Measurements from ENCODE around the gene RNF181.
"Not testable (repeated sequence)": the region's sequence is repeated elsewhere in the genome, so short reads cannot be mapped to it uniquely, and the experiment has no call there.

Gene RNF181

GRCh38 chr2:85595301-85596025, at the start of gene RNF181:
Gene RNF181 (plus strand): TSS chr2:85595745. CDS start chr2:85595764, 19 bp downstream.
- DNase-seq = peak; percentile 97 to 99

GRCh38 chr2:85545780-85546240, 49.7 kb upstream of the RNF181 start:
- no peak for DNase-seq

- DNase-seq = no peak
Measured at GRCh38 chr2:85547089-85547858, 48.3 kb upstream of the RNF181 start.

GRCh38 chr2:85547859-85548607, 47.5 kb upstream of the RNF181 start:
- DNase-seq = no peak

GRCh38 chr2:85548608-85548900, 47.0 kb upstream of the RNF181 start:
- DNase-seq = no peak

- no peak for DNase-seq
Measured at GRCh38 chr2:85549095-85549494, 46.5 kb upstream of the RNF181 start.

GRCh38 chr2:85549826-85550225, 45.7 kb upstream of the RNF181 start:
- no peak for DNase-seq

- no peak for DNase-seq
Measured at GRCh38 chr2:85550486-85550885, 45.1 kb upstream of the RNF181 start.

GRCh38 chr2:85551698-85552678, 43.6 kb upstream of the RNF181 start:
- DNase-seq = peak; percentile 77 to 86

GRCh38 chr2:85553184-85553583, 42.4 kb upstream of the RNF181 start:
- DNase-seq = no peak

- DNase-seq = no peak
Measured at GRCh38 chr2:85554980-85555612, 40.4 kb upstream of the RNF181 start.

GRCh38 chr2:85557130-85557529, 38.4 kb upstream of the RNF181 start:
- DNase-seq = no peak

- DNase-seq = no peak
Measured at GRCh38 chr2:85558160-85558559, 37.4 kb upstream of the RNF181 start.

GRCh38 chr2:85560403-85560726, 35.2 kb upstream of the RNF181 start:
- not testable (repeated sequence) for DNase-seq

- no peak for DNase-seq
Measured at GRCh38 chr2:85560812-85561279, 34.7 kb upstream of the RNF181 start.

- peak; percentile 90 to 92 for DNase-seq
Measured at GRCh38 chr2:85561280-85562212, 34.0 kb upstream of the RNF181 start, which contains the start of gene GGCX. Gene GGCX (minus strand): TSS chr2:85561493. CDS start chr2:85561428, 65 bp downstream.

- DNase-seq = no peak
Measured at GRCh38 chr2:85564144-85564563, 31.4 kb upstream of the RNF181 start.

- DNase-seq = no peak
Measured at GRCh38 chr2:85566265-85566664, 29.3 kb upstream of the RNF181 start.

- no peak for DNase-seq
Measured at GRCh38 chr2:85575739-85576138, 19.8 kb upstream of the RNF181 start.

- no peak for DNase-seq
Measured at GRCh38 chr2:85577063-85577385, 18.5 kb upstream of the RNF181 start.

Data from hippocampal formation (tissue), 2 donors.